HCT116 (cell line): ENCODE data around the gene BSN. TPM values are rescaled to one million over a fixed set of nuclear protein-coding genes. Genes with fewer than 3 reads are reported as not detected.
"Not testable (repeated sequence)": the region's sequence is repeated elsewhere in the genome, so short reads cannot be mapped to it uniquely, and the experiment has no call there.

ENCODE experiments used
- ATAC-seq: fragments of 200-7000 bp; cut with Tn5 transposase; 2 replicates; pipeline ENCODE4 v1.9.1; 2020; ENCODE audit warnings: mild to moderate bottlenecking, moderate library complexity
- BruUV-seq: library from RNA; stranded (reverse); fragments of 400-500 nt; replicated peaks from 2 replicates; lab custom pipeline; 2021; lab: Mats Ljungman, UMichigan
- CTCF ChIA-PET: fragments of 300-600 bp; sonication (Branson Sonifier 250); formaldehyde crosslinking; loops from one replicate; lab custom pipeline; 2021; ENCODE audit warnings: antibody characterized with exemption; lab: Charles Lee
- POLR2A ChIA-PET: fragments of 300-600, 350-600 bp; sonication (Branson Sonifier 250); formaldehyde crosslinking; loops from one replicate; lab custom pipeline; 2021; ENCODE audit warnings: antibody characterized with exemption; lab: Charles Lee
- RAD21 ChIA-PET, 2 experiments: fragments of 300-600 bp; sonication (Branson Sonifier 250); formaldehyde crosslinking; loops; one replicate each; lab custom pipeline; 2023; ENCODE audit warnings: low total read pairs in 2 of 2; ENCODE audit not compliant: uncharacterized antibody in 2 of 2, unreplicated experiment in 2 of 2, low non-redundant PET in 1 of 2; lab: Charles Lee
- DNase-seq: peaks from one replicate; pipeline ENCODE4 v3.0.0-alpha.2; 2010; ENCODE audit warnings: low read depth, low spot score
- H2AFZ ChIP-seq: fragments of 200-600 bp; shearing (Covaris generic), sonication (generic); 2 replicates; pipeline ENCODE4 v1.6.1; 2017; ENCODE audit warnings: low read depth, mixed run types, mixed read lengths, antibody characterized with exemption, low read length; ENCODE audit not compliant: poor library complexity, severe bottlenecking
- H3K27ac ChIP-seq: 2 replicates; pipeline ENCODE4 v1.5.1; 2012; ENCODE audit warnings: low read depth, low read length
- H3K27me3 ChIP-seq: fragments of 200-600 bp; sonication (generic); 2 replicates; pipeline ENCODE4 v1.6.1; 2016; ENCODE audit warnings: mixed run types, low read length, mixed read lengths; ENCODE audit not compliant: insufficient read depth
- H3K36me3 ChIP-seq, 2 experiments: fragments of 200-500 bp in 1 of 2; fragments of 200-600 bp in 1 of 2; sonication (Bioruptor generic) in 1 of 2; sonication (generic) in 1 of 2; 2 replicates each; pipeline versions ENCODE4 v1.5.1 to v1.6.1; 2014 to 2016; ENCODE audit warnings: low read length in 2 of 2, inconsistent platforms in 1 of 2, mixed read lengths in 1 of 2, mixed run types in 1 of 2; ENCODE audit not compliant: insufficient read depth in 2 of 2, control insufficient read depth in 1 of 2
- H3K4me1 ChIP-seq, 2 experiments: fragments of 200-600 bp in 1 of 2; sonication (generic) in 1 of 2; 2 replicates each; pipeline versions ENCODE4 v1.5.1 to v1.6.1; 2012 to 2017; ENCODE audit warnings: low read length in 2 of 2, inconsistent platforms in 1 of 2, mild to moderate bottlenecking in 1 of 2, mixed read lengths in 1 of 2, mixed run types in 1 of 2, moderate library complexity in 1 of 2; ENCODE audit not compliant: insufficient read depth in 2 of 2, control insufficient read depth in 1 of 2
- H3K4me2 ChIP-seq: fragments of 200-600 bp; sonication (generic); 2 replicates; pipeline ENCODE4 v1.6.1; 2017; ENCODE audit warnings: mixed run types, low read length, mixed read lengths
- H3K4me3 ChIP-seq, 2 experiments: fragments of 200-600 bp in 1 of 2; sonication (generic) in 1 of 2; replicated peaks in 1 of 2; 2 replicates each; pipeline ENCODE4 v1.5.1; 2011 to 2016; ENCODE audit warnings: low read length in 2 of 2, control low read depth in 1 of 2, low read depth in 1 of 2, mild to moderate bottlenecking in 1 of 2, mixed read lengths in 1 of 2, mixed run types in 1 of 2
- H3K79me2 ChIP-seq: fragments of 200-600 bp; sonication (generic); 2 replicates; pipeline ENCODE4 v1.6.1; 2017; ENCODE audit warnings: mild to moderate bottlenecking, mixed run types, low read length, moderate library complexity, mixed read lengths; ENCODE audit not compliant: insufficient read depth
- H3K9ac ChIP-seq: fragments of 200-600 bp; sonication (generic); 2 replicates; pipeline ENCODE4 v1.6.1; 2016; ENCODE audit warnings: low read length, mixed read lengths
- H3K9me2 ChIP-seq: fragments of 200-600 bp; sonication (generic), shearing (Covaris generic); 2 replicates; pipeline ENCODE4 v1.6.1; 2017; ENCODE audit warnings: mixed run types, mild to moderate bottlenecking, moderate library complexity; ENCODE audit not compliant: insufficient read depth
- H3K9me3 ChIP-seq, 2 experiments: fragments of 200-500 bp in 1 of 2; fragments of 200-600 bp in 1 of 2; sonication (Bioruptor generic) in 1 of 2; sonication (generic) in 1 of 2; 2 replicates each; pipeline ENCODE4 v1.6.1; 2014 to 2017; ENCODE audit warnings: low read length in 2 of 2, mixed read lengths in 2 of 2, inconsistent platforms in 1 of 2, low read depth in 1 of 2, mild to moderate bottlenecking in 1 of 2, mixed run types in 1 of 2, moderate library complexity in 1 of 2; ENCODE audit not compliant: control insufficient read depth in 1 of 2, insufficient read depth in 1 of 2
- H4K20me1 ChIP-seq: fragments of 200-600 bp; sonication (generic), shearing (Covaris generic); 2 replicates; pipeline ENCODE4 v1.6.1; 2017; ENCODE audit warnings: mixed run types, mild to moderate bottlenecking, moderate library complexity; ENCODE audit not compliant: insufficient read depth
- ATF3 ChIP-seq: IDR thresholded peaks from 2 replicates; pipeline ENCODE4 v1.6.1; 2012
- CEBPB ChIP-seq: IDR thresholded peaks from 2 replicates; pipeline ENCODE4 v1.6.1; 2012; ENCODE audit warnings: low read depth
- CTCF ChIP-seq, 3 experiments: fragments of 200-600 bp in 1 of 3; sonication (generic) in 1 of 3; IDR thresholded peaks in 2 of 3; conservative IDR thresholded peaks in 1 of 3; 2 replicates each; pipeline ENCODE4 v1.5.1; 2012 to 2017; ENCODE audit warnings: low read depth in 2 of 3, low read length in 2 of 3, antibody characterized with exemption in 1 of 3, borderline replicate concordance in 1 of 3, control low read depth in 1 of 3, mild to moderate bottlenecking in 1 of 3, mixed read lengths in 1 of 3, mixed run types in 1 of 3, moderate library complexity in 1 of 3; ENCODE audit not compliant: insufficient read depth in 1 of 3
- EGR1 ChIP-seq: IDR thresholded peaks from 2 replicates; pipeline ENCODE4 v1.6.1; 2012; ENCODE audit warnings: low read depth
- EZH2 ChIP-seq: fragments of 200-600 bp; sonication (generic); IDR thresholded peaks from 2 replicates; pipeline ENCODE4 v1.6.1; 2017; ENCODE audit warnings: antibody characterized with exemption, mixed run types
- EZH2phosphoT487 ChIP-seq: fragments of 200-600 bp; IDR thresholded peaks from 2 replicates; pipeline ENCODE4 v1.6.1; 2018; ENCODE audit warnings: antibody characterized with exemption, borderline replicate concordance
- JUND ChIP-seq: IDR thresholded peaks from 2 replicates; pipeline ENCODE4 v1.6.1; 2012
- MAX ChIP-seq: IDR thresholded peaks from 2 replicates; pipeline ENCODE4 v1.6.1; 2012
- POLR2A ChIP-seq: IDR thresholded peaks from 2 replicates; pipeline ENCODE4 v1.7.0; 2011; ENCODE audit warnings: borderline replicate concordance; ENCODE audit not compliant: insufficient read depth, insufficient read length; ENCODE audit errors: extremely low read depth
- POLR2AphosphoS5 ChIP-seq: IDR thresholded peaks from 2 replicates; pipeline ENCODE4 v1.6.1; 2011; ENCODE audit warnings: mild to moderate bottlenecking, low read depth, low read length, moderate library complexity
- SP1 ChIP-seq: IDR thresholded peaks from 2 replicates; pipeline ENCODE4 v1.6.1; 2012; ENCODE audit warnings: low read depth
- SRF ChIP-seq: IDR thresholded peaks from 2 replicates; pipeline ENCODE4 v1.6.1; 2012; ENCODE audit warnings: low read depth
- ZFX ChIP-seq: fragments of 450-650 bp; IDR thresholded peaks from 2 replicates; pipeline ENCODE4 v1.6.1; 2017
- ZNF274 ChIP-seq: fragments of 200-500 bp; sonication (Bioruptor generic); IDR thresholded peaks from 2 replicates; pipeline ENCODE4 v1.6.1; 2014; ENCODE audit warnings: mild to moderate bottlenecking, low read depth, low read length, inconsistent platforms
- intact Hi-C: fragments of 100-400 bp; cut with micrococcal nuclease; formaldehyde crosslinking; loops from 2 replicates; pipeline ENCODE4 v1.10.0; 2022
- total RNA-seq: library from RNA; stranded (reverse); gene quantifications from one replicate; pipeline ENCODE4 v1.2.1, GENCODE V29; 2021; ENCODE audit not compliant: unreplicated experiment
- TF ChIP-seq, protein P1 (sequence below): IDR thresholded peaks from 2 replicates; pipeline ENCODE4 v1.6.1; 2011; ENCODE audit warnings: mild to moderate bottlenecking, low read length, moderate library complexity; ENCODE audit not compliant: insufficient replicate concordance; ENCODE audit errors: extremely low read depth

BSN gene
- total RNA-seq, 1 experiment from 2014 or later = 1.5 TPM

DNA sequence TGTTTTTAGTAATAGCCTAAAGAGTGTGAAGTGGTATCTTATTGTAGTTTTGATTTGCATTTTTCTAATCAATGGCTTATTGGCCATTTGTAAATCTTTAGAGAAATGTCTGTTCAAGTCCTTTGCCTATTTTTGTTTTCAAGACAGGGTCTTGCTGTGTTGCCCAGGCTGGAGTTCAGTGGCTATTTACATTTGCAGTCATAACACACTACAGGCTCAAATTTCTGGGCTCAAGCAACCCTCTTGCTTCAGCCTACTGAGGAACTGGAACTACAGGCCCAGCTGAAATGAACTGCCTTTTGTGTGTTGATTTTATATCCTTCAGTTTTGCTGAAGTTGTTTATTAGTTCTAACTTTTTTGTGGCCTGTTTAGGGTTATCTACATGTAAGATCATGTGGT lies 27.9 kb downstream of the BSN start:
- H3K4me2 ChIP-seq = no peak overlapping the region
- ATAC-seq = no peak
- no peaks in the 10 kb centered on the region for H3K9me3 ChIP-seq
- CTCF ChIA-PET = no interaction called here
- intact Hi-C loops = no loop called here
- no peaks in the 10 kb centered on the region for H3K27me3 ChIP-seq
- H3K79me2 ChIP-seq = no peaks in the 10 kb centered on the region
- RAD21 ChIA-PET = no interaction called here
- H3K4me3 ChIP-seq = no peak overlapping the region
- H4K20me1 ChIP-seq = no peaks in the 10 kb centered on the region
- no peak overlapping the region for H3K27ac ChIP-seq
- TF ChIP-seq ZFX (no peak), SP1 (no peak), EZH2phosphoT487 (no peak), EGR1 (no peak), POLR2AphosphoS5 (no peak), MAX (no peak), POLR2A (no peak), ZNF274 (no peak), JUND (no peak), CEBPB (no peak), ATF3 (no peak), CTCF (IDR thresholded peaks at IDR 0.05 in 2 of 3, conservative IDR thresholded peaks at IDR 0.05 in 1 of 3; ENCODE audit: borderline replicate concordance in 1 of 3, insufficient read depth in 1 of 3, low read depth in 2 of 3, low read length in 2 of 3) (no peak), EZH2 (no peak), SRF (no peak)
- TF ChIP-seq, protein P1, sequence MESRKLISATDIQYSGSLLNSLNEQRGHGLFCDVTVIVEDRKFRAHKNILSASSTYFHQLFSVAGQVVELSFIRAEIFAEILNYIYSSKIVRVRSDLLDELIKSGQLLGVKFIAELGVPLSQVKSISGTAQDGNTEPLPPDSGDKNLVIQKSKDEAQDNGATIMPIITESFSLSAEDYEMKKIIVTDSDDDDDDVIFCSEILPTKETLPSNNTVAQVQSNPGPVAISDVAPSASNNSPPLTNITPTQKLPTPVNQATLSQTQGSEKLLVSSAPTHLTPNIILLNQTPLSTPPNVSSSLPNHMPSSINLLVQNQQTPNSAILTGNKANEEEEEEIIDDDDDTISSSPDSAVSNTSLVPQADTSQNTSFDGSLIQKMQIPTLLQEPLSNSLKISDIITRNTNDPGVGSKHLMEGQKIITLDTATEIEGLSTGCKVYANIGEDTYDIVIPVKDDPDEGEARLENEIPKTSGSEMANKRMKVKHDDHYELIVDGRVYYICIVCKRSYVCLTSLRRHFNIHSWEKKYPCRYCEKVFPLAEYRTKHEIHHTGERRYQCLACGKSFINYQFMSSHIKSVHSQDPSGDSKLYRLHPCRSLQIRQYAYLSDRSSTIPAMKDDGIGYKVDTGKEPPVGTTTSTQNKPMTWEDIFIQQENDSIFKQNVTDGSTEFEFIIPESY = no peak
- DNase-seq = no peak
- H3K9me2 ChIP-seq = no peaks in the 10 kb centered on the region
- POLR2A ChIA-PET = no interaction called here
- BruUV-seq = no TSS peak
- H3K4me1 ChIP-seq = no peaks in the 10 kb centered on the region; a peak in 1 of 4 replicates
- H3K9ac ChIP-seq = no peak overlapping the region
- H3K36me3 ChIP-seq = no peaks in the 10 kb centered on the region
- H2AFZ ChIP-seq = no peak overlapping the region

- POLR2A ChIA-PET, intact Hi-C loops, DNase-seq, H3K4me1 ChIP-seq, BruUV-seq, H3K4me2 ChIP-seq, RAD21 ChIA-PET, H3K27me3 ChIP-seq, H4K20me1 ChIP-seq, ATAC-seq, H3K9me2 ChIP-seq, H3K4me3 ChIP-seq, H3K36me3 ChIP-seq, CTCF ChIA-PET, H3K9me3 ChIP-seq, H3K9ac ChIP-seq, H2AFZ ChIP-seq, H3K27ac ChIP-seq, H3K79me2 ChIP-seq: not testable (repeated sequence)
Observed at GRCh38 chr3:49585261-49585755, 31.0 kb downstream of the BSN start.
